Chondrocyte (in vitro differentiated cells): Measurements from ENCODE around the gene LGALS3BP. TPM values are rescaled to one million over a fixed set of nuclear protein-coding genes. Genes with fewer than 3 reads are reported as not detected.
A peak's percentile ranks its signal among the peaks of the same experiment; 100 is the strongest.

Source experiments
- DNase-seq: peaks from one replicate; pipeline ENCODE4 v3.0.0; 2021; ENCODE audit warnings: mixed read lengths, low spot score
- H3K27ac Mint-ChIP-seq: one replicate; pipeline ENCODE4 v1.8.0; 2021; ENCODE audit warnings: mild to moderate bottlenecking, moderate library complexity, mixed read lengths; ENCODE audit not compliant: unreplicated experiment
- H3K27me3 Mint-ChIP-seq: 2 replicates; pipeline ENCODE4 v1.8.0; 2021; ENCODE audit warnings: low read depth, mixed read lengths
- H3K36me3 Mint-ChIP-seq: 2 replicates; pipeline ENCODE4 v1.8.0; 2021; ENCODE audit warnings: low read depth, mixed read lengths
- H3K4me1 Mint-ChIP-seq: 2 replicates; pipeline ENCODE4 v1.8.0; 2021; ENCODE audit warnings: low read depth, mild to moderate bottlenecking, mixed read lengths
- H3K4me3 Mint-ChIP-seq: one replicate; pipeline ENCODE4 v1.8.0; 2021; ENCODE audit warnings: mild to moderate bottlenecking, moderate library complexity, mixed read lengths; ENCODE audit not compliant: unreplicated experiment
- H3K9me3 Mint-ChIP-seq: 2 replicates; pipeline ENCODE4 v1.8.0; 2021; ENCODE audit warnings: low read depth, mixed read lengths
- CTCF ChIP-seq: fragments of 200-600 bp; sonication (generic); IDR thresholded peaks from 2 replicates; pipeline ENCODE4 v1.5.0; 2021; ENCODE audit warnings: antibody characterized with exemption, mild to moderate bottlenecking, moderate library complexity
- long read RNA-seq: library from polyadenylated mRNA; stranded (forward); transcript quantifications from one replicate; pipeline ENCODE4 v2.0.0, GENCODE V29; 2021
- total RNA-seq: library from RNA; stranded (reverse); gene quantifications from 3 replicates; pipeline ENCODE4 v1.2.1, GENCODE V29; 2021

LGALS3BP gene, protein sequence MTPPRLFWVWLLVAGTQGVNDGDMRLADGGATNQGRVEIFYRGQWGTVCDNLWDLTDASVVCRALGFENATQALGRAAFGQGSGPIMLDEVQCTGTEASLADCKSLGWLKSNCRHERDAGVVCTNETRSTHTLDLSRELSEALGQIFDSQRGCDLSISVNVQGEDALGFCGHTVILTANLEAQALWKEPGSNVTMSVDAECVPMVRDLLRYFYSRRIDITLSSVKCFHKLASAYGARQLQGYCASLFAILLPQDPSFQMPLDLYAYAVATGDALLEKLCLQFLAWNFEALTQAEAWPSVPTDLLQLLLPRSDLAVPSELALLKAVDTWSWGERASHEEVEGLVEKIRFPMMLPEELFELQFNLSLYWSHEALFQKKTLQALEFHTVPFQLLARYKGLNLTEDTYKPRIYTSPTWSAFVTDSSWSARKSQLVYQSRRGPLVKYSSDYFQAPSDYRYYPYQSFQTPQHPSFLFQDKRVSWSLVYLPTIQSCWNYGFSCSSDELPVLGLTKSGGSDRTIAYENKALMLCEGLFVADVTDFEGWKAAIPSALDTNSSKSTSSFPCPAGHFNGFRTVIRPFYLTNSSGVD
- total RNA-seq, result 120 to 177 TPM (median 127 TPM) in 3 replicates
- long read RNA-seq, transcript LGALS3BP-201 (6 exons, 2,405 nt), result major isoform, 267 of 297 reads
- long read RNA-seq, partial matches to known transcripts, result 7 of 297 reads
- long read RNA-seq, other reads (novel, unspliced or antisense), result 19 of 297 reads

- no peaks in the 10 kb centered on the region for H3K27me3 Mint-ChIP-seq
- DNase-seq, result no peak
- H3K9me3 Mint-ChIP-seq, result no peaks in the 10 kb centered on the region
- TF ChIP-seq CTCF, result no peak
- H3K4me1 Mint-ChIP-seq, result peaks cover 37% of the 10 kb centered on the region
- peak within 1 kb of the TSS; percentile 80 for H3K27ac Mint-ChIP-seq
- peak within 1 kb of the TSS; percentile 51 for H3K4me3 Mint-ChIP-seq
- no peaks in the 10 kb centered on the region for H3K36me3 Mint-ChIP-seq
Measured at GRCh38 chr17:78979780-78980623, at the start of gene LGALS3BP. Gene LGALS3BP, minus strand, starts transcription at chr17:78979923. Its CDS starts 2,732 bp downstream, at chr17:78977191.

DNA sequence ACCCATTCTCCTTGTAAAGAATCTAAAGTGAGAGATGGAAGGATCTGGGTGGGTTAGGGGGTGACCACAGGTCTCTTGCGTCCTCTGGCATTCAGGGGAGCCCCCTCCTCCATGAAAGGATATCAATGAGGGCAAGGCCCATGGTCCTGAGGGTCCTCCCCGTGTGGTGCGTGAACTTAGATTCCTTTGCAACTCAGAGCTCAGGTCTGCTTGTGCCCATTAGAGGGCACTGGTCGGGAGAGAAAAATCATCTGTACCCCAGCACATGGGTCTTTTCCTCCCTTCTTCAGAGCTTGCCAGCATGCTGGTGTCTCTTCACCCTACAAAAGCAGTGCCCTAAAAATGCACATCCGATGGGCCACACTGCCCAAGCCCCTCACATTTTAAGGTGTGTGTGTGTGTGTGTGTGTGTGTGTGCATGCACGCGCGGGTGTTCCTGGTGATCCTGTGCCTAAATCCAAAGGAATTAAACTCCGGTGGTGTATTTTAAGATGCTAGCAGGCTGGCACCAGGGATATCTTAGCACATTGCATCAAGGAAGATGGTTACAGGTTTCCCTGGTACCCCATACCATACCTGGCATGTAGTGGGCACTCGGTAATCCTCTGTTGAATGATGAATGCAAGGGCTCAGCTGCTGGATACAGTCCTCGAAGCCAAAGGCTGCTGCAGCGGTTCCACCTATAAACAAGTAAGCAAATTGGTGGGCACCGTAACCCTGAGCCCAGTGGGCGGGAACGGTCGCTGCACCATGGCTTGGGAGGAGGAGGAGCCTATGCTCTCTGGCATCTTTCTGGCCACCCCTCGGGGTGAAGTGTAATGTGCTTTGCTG, 49.0 kb upstream of the LGALS3BP start:
- Mint-ChIP-seq H3K27me3 (peaks cover 9% of the 10 kb centered on the region), H3K36me3 (peaks cover 3% of the 10 kb centered on the region), H3K9me3 (no peaks in the 10 kb centered on the region), H3K4me3 (no peak overlapping the region), H3K4me1 (peaks cover 77% of the 10 kb centered on the region), H3K27ac (no peak overlapping the region)
- DNase-seq, result no peak
- TF ChIP-seq CTCF, result peak; percentile 75

DNA sequence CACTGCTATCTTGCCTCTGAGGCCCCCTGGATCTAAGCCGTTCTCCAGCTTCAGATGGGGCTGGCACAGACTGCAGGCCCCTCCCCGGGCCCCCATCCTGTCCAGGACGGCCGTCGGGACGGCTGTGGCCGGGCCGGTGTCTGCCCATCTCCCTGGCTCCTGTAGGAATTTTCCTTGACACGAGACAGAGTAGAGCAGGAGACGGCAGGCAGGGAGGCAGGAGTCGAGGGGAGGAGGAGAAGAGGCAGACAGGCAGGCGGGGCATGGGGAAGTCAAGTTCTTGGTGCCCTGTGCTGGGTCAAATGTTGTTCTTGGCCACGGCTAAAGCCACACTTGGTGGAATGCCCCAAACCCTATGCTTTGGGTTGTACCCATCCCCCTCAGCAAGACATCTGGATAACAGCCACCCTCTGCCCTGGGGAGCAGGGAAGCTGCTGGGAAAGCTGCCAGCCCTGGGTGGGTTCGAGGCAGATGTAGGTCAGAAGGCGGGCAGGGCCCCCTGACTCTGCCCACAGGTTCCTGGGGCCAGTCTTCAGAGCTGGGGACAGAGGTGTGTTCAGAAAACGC, 48.3 kb upstream of the LGALS3BP start:
- Mint-ChIP-seq H3K27ac (peak overlapping the region; percentile 74), H3K36me3 (peaks cover 3% of the 10 kb centered on the region), H3K27me3 (peaks cover 9% of the 10 kb centered on the region), H3K9me3 (no peaks in the 10 kb centered on the region), H3K4me1 (peaks cover 76% of the 10 kb centered on the region), H3K4me3 (peak overlapping the region; percentile 35)
- no peak for TF ChIP-seq CTCF
- DNase-seq, result no peak

DNA sequence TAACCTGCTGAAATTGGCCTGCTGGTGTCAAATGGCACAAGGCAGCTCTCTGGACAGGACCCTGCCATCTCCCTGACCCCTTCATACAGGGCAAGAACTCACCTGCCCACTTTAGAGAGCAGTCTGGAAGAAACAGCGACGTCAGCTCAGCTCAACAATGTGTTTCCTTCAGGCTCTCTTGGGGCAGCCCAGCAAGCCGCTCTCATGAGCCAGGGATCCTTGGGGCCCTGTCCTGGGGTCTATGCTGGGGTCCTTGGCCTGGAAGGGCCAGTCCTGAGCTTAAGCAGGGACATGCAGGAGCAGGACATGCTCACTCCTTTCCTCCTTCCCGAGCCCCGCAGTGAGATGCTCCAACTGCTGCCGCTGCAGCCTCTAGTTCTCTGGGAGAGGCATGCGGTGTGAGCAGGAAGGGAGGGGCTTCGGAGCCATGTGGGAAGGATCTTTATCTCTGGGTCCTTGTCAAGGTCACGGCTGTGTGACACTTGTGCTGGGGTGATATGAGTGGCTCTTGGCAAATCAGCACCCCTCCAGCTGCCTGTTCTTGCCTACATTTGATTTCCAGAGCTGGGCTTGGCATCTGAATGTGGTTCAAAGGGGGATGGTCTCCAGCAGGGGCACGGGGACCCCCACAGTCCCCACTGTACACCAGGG, 47.7 kb upstream of the LGALS3BP start:
- peaks cover 9% of the 10 kb centered on the region for H3K27me3 Mint-ChIP-seq
- no peak for TF ChIP-seq CTCF
- peak overlapping the region; percentile 74 for H3K27ac Mint-ChIP-seq
- no peaks in the 10 kb centered on the region for H3K9me3 Mint-ChIP-seq
- H3K36me3 Mint-ChIP-seq, result peaks cover 3% of the 10 kb centered on the region
- DNase-seq, result no peak
- peaks cover 75% of the 10 kb centered on the region for H3K4me1 Mint-ChIP-seq
- peak overlapping the region; percentile 35 for H3K4me3 Mint-ChIP-seq
